ENCODE results near the gene IL2RA. TPM values are rescaled to one million over a fixed set of nuclear protein-coding genes. Genes with fewer than 3 reads are reported as not detected.

IL2RA gene
- total RNA-seq, 1 experiment from 2014 or later: not detected

DNA sequence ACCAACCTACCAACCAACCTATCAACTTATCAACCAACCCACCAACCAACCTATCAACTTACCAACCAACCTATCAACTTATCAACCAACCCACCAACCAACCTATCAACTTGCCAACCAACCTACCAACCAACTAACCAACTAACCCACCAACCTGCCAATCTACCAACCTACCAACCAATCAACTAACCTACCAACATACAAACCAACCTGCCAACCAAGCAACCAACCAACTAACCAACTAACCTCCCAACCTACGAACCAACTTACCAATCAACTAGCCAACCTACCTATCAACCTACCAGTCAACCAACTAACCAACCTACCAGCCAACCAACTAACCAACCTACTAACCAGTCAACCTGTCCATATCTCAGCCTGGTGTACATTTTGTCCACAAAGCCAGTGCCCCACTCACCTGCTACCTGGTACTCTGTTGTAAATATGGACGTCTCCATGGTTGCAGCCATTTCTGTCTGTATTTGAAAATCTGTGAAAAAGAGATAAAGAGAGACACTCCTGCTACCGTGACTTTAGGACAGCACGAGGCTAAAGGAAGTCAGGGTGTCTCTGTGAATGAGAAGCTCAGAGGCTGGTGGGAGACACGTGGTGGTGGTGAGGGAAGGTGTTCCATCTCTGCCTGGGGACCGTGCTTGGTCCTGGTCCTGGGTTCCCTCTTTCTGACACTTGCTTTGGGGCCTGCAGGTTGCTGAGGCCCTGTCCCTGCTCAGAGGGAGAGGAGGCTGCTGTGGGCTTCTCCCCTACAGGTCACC lies 43.0 kb downstream of the IL2RA start:
- intact Hi-C loops (cut with micrococcal nuclease): loop anchor here (10.0 kb wide), 1 partner anchor 66 kb away; the partner anchor contains the start of gene RBM17
- H3K9me2 ChIP-seq (replicated peaks; ENCODE audit: low read length): no peaks in the 10 kb centered on the region
- no peak overlapping the region for H3K4me3 ChIP-seq (ENCODE audit: low read length)
- no peaks in the 10 kb centered on the region for H4K20me1 ChIP-seq (ENCODE audit: low read length)
- CTCF ChIA-PET: no interaction called here
- no peaks in the 10 kb centered on the region for H3K9me3 ChIP-seq (ENCODE audit: low read length)
- H3F3A ChIP-seq (ENCODE audit: low read length, unreplicated experiment): no peaks in the 10 kb centered on the region
- no peak overlapping the region for H3K27ac ChIP-seq (ENCODE audit: low read length)
- DNase-seq (no peak), ATAC-seq (no peak)
- no peak overlapping the region for H3K9ac ChIP-seq (ENCODE audit: low read length)
- TF ChIP-seq, protein P1, sequence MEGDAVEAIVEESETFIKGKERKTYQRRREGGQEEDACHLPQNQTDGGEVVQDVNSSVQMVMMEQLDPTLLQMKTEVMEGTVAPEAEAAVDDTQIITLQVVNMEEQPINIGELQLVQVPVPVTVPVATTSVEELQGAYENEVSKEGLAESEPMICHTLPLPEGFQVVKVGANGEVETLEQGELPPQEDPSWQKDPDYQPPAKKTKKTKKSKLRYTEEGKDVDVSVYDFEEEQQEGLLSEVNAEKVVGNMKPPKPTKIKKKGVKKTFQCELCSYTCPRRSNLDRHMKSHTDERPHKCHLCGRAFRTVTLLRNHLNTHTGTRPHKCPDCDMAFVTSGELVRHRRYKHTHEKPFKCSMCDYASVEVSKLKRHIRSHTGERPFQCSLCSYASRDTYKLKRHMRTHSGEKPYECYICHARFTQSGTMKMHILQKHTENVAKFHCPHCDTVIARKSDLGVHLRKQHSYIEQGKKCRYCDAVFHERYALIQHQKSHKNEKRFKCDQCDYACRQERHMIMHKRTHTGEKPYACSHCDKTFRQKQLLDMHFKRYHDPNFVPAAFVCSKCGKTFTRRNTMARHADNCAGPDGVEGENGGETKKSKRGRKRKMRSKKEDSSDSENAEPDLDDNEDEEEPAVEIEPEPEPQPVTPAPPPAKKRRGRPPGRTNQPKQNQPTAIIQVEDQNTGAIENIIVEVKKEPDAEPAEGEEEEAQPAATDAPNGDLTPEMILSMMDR (conservative IDR thresholded peaks at IDR 0.05; ENCODE audit: low read depth, low read length): no peak
- TF ChIP-seq EZH2phosphoT487 (IDR thresholded peaks at IDR 0.05; ENCODE audit: borderline replicate concordance, low read length): no peak
- TF ChIP-seq EZH2 (IDR thresholded peaks at IDR 0.05; ENCODE audit: low read length, unreplicated experiment): no peak
- no peak overlapping the region for H3K4me2 ChIP-seq (ENCODE audit: low read length)
- POLR2A ChIA-PET (ENCODE audit: unreplicated experiment): no interaction called here
- no peak overlapping the region for H2AFZ ChIP-seq (ENCODE audit: low read length)
- no TSS peak for BruUV-seq (replicated peaks)
- no peaks in the 10 kb centered on the region for H3K27me3 ChIP-seq (ENCODE audit: low read length)
- H3K4me1 ChIP-seq (ENCODE audit: insufficient read depth, low read length): no peaks in the 10 kb centered on the region
- no peaks in the 10 kb centered on the region for H3K79me2 ChIP-seq (ENCODE audit: low read length)
- no peaks in the 10 kb centered on the region for H3K36me3 ChIP-seq (ENCODE audit: low read depth, low read length)

DNA sequence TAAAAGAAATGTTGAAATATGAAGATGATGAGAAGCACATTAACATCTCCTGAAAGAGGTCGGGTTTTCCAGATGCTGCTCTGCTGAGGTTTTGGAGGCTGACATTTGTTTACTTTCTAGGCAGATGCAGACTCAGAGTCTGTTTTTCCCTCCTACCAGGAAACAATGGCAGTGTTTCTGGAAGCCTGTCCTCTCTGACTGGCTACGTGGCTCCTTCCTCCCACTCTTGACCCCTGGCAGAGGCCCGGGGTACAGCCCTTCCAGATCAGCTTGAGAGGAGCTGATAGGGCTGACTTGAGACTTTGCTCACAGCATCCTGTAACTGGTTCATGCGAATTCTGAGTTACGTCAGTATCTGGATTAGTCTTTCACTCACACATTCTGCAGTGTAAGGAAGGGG lies 43.7 kb downstream of the IL2RA start:
- no peak for TF ChIP-seq EZH2phosphoT487 (IDR thresholded peaks at IDR 0.05; ENCODE audit: borderline replicate concordance, low read length)
- TF ChIP-seq, protein P1 (conservative IDR thresholded peaks at IDR 0.05; ENCODE audit: low read depth, low read length): no peak
- no peak for TF ChIP-seq EZH2 (IDR thresholded peaks at IDR 0.05; ENCODE audit: low read length, unreplicated experiment)
- no peak overlapping the region for H3K4me3 ChIP-seq (ENCODE audit: low read length)
- H3F3A ChIP-seq (ENCODE audit: low read length, unreplicated experiment): no peaks in the 10 kb centered on the region
- H2AFZ ChIP-seq (ENCODE audit: low read length): no peak overlapping the region
- intact Hi-C loops (cut with micrococcal nuclease): loop anchor here (10.0 kb wide), 1 partner anchor 66 kb away; the partner anchor contains the start of gene RBM17
- H3K27ac ChIP-seq (ENCODE audit: low read length): no peak overlapping the region
- no peaks in the 10 kb centered on the region for H3K79me2 ChIP-seq (ENCODE audit: low read length)
- H3K4me2 ChIP-seq (ENCODE audit: low read length): no peak overlapping the region
- no peaks in the 10 kb centered on the region for H3K36me3 ChIP-seq (ENCODE audit: low read depth, low read length)
- DNase-seq (no peak), ATAC-seq (no peak)
- POLR2A ChIA-PET (ENCODE audit: unreplicated experiment): no interaction called here
- no peaks in the 10 kb centered on the region for H3K4me1 ChIP-seq (ENCODE audit: insufficient read depth, low read length)
- H3K27me3 ChIP-seq (ENCODE audit: low read length): no peaks in the 10 kb centered on the region
- no peak overlapping the region for H3K9ac ChIP-seq (ENCODE audit: low read length)
- CTCF ChIA-PET: no interaction called here
- H3K9me3 ChIP-seq (ENCODE audit: low read length): no peaks in the 10 kb centered on the region
- H3K9me2 ChIP-seq (replicated peaks; ENCODE audit: low read length): no peaks in the 10 kb centered on the region
- no TSS peak for BruUV-seq (replicated peaks)
- no peaks in the 10 kb centered on the region for H4K20me1 ChIP-seq (ENCODE audit: low read length)

DNA sequence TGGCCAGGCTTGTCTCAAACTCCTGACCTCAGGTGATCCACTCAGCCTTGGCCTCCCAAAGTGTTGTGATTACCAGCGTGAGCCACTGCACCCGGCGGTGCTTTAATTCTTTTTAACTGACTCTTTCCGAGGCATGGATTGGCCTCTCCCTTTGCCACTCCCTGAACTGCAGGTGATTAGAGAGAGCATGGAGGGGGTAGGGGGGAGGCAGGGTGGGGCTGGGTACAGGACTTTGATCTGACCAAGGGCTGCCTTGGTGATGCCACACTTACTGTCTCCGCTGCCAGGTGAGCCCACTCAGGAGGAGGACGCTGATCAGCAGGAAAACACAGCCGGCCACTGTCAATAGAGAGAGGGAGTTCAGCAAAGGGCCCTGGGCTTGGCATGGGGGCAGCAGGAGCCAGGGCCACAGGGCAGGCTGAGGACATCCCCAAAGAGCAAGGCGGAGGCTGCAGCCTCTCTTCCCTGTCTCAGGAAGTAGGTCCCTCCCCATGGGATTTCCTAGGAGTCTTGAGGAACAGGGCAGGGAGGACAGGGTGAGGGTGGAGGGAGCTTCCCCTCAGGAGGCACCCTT lies 44.3 kb downstream of the IL2RA start:
- ATAC-seq (no peak), DNase-seq (no peak)
- Histone ChIP-seq H3K36me3 (ENCODE audit: low read depth, low read length) (no peaks in the 10 kb centered on the region), H3K27me3 (ENCODE audit: low read length) (no peaks in the 10 kb centered on the region), H3K79me2 (ENCODE audit: low read length) (no peaks in the 10 kb centered on the region), H3K9me2 (replicated peaks; ENCODE audit: low read length) (no peaks in the 10 kb centered on the region), H2AFZ (ENCODE audit: low read length) (no peak overlapping the region), H3F3A (ENCODE audit: low read length, unreplicated experiment) (no peaks in the 10 kb centered on the region), H4K20me1 (ENCODE audit: low read length) (no peaks in the 10 kb centered on the region), H3K4me1 (ENCODE audit: insufficient read depth, low read length) (no peaks in the 10 kb centered on the region), H3K4me2 (ENCODE audit: low read length) (no peak overlapping the region), H3K4me3 (ENCODE audit: low read length) (no peak overlapping the region), H3K27ac (ENCODE audit: low read length) (no peak overlapping the region), H3K9ac (ENCODE audit: low read length) (no peak overlapping the region), H3K9me3 (ENCODE audit: low read length) (no peaks in the 10 kb centered on the region)
- BruUV-seq (replicated peaks): no TSS peak
- TF ChIP-seq EZH2phosphoT487 (IDR thresholded peaks at IDR 0.05; ENCODE audit: borderline replicate concordance, low read length) (no peak), EZH2 (IDR thresholded peaks at IDR 0.05; ENCODE audit: low read length, unreplicated experiment) (no peak)
- TF ChIP-seq, protein P1 (conservative IDR thresholded peaks at IDR 0.05; ENCODE audit: low read depth, low read length): no peak
- ChIA-PET CTCF (no interaction called here), POLR2A (ENCODE audit: unreplicated experiment) (no interaction called here)
- intact Hi-C loops (cut with micrococcal nuclease): loop anchor here (10.0 kb wide), 1 partner anchor 67 kb away; the partner anchor contains the start of gene RBM17

Measured in PC-3 (cell line).